Measurements from ENCODE around the gene HELT.
"Not testable (repeated sequence)": the region's sequence is repeated elsewhere in the genome, so short reads cannot be mapped to it uniquely, and the experiment has no call there.

Gene HELT, protein sequence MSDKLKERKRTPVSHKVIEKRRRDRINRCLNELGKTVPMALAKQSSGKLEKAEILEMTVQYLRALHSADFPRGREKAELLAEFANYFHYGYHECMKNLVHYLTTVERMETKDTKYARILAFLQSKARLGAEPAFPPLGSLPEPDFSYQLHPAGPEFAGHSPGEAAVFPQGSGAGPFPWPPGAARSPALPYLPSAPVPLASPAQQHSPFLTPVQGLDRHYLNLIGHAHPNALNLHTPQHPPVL

DNA sequence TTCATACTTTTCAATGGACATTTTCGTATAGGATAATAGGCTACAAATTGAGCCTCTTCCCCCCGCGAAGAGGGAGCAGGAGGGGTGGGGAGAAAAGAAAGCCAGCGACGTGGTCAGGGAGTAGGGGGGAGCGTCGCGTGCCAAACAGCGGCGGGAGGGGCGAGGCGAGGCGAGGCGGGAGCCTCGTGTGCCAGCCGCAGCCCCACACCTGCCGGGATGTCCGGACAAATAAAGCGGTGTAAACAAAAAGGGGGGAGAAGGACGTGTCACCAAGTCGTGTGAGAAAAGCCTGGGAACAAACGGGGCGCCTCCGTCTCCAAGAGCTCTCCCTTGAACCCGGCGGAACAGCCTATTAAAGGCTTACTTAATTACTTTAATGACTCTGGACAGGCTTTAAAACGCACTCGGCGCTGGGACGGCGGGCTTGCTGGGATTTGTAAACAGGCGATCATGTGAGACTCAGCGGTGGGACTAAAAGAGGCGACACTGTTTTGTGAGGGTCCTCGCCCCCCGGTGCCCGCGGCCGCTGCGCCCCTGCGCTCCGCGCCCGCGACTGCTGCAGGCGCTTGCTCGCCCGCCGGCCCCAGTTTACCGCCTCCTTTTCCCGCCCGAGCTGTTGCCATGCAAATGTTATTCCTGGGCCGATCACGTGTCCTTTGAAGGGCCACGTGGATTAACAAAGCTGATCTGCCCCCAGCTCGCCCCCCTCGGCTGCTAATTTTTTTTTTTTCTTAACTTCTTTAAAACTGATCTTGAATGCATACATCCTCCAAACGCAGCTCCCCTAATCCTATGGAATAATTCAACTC is at the start of gene HELT:
TSS of gene HELT (plus strand) at position 527 of the 809 bp plus-strand sequence. CDS start 439 bp downstream, outside the sequence.
- H3K4me1 ChIP-seq (ENCODE audit: control insufficient read depth in 1 of 2, insufficient read depth in 1 of 2, low read depth in 1 of 2, low read length in 1 of 2) = no peaks in the 10 kb centered on the region
- H3K27me3 ChIP-seq = peaks cover 100% of the 10 kb centered on the region
- H3K27ac ChIP-seq = no peak within 1 kb of the TSS
- TF ChIP-seq, protein P1, sequence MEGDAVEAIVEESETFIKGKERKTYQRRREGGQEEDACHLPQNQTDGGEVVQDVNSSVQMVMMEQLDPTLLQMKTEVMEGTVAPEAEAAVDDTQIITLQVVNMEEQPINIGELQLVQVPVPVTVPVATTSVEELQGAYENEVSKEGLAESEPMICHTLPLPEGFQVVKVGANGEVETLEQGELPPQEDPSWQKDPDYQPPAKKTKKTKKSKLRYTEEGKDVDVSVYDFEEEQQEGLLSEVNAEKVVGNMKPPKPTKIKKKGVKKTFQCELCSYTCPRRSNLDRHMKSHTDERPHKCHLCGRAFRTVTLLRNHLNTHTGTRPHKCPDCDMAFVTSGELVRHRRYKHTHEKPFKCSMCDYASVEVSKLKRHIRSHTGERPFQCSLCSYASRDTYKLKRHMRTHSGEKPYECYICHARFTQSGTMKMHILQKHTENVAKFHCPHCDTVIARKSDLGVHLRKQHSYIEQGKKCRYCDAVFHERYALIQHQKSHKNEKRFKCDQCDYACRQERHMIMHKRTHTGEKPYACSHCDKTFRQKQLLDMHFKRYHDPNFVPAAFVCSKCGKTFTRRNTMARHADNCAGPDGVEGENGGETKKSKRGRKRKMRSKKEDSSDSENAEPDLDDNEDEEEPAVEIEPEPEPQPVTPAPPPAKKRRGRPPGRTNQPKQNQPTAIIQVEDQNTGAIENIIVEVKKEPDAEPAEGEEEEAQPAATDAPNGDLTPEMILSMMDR (IDR thresholded peaks at IDR 0.05) = no peak
- H3K9me3 ChIP-seq = no peaks in the 10 kb centered on the region
- H3K4me3 ChIP-seq (ENCODE audit: low read depth in 1 of 2, low read length in 1 of 2) = no peak within 1 kb of the TSS
- H3K36me3 ChIP-seq = no peaks in the 10 kb centered on the region

DNA sequence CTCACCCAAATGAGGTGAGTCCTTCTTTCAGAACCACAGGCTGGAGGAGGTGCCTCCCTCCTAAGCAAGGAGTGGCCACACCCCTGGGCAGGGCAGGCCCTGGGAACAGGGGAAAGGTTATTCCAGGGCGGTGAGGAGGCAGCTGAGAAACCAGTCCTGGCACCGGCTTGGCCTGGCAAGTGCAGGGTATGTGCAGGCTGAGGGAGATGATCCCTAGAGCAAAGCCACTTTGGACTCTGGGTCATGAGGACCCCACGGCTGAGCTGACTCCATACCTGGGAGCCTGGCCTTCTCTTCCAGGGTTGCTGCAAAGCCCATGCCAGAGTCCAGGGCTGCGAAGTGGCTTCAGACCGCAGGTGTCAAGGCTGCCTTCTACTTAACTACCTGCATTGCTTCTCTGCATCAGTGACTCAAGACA is 49.5 kb upstream of the HELT start:
- TF ChIP-seq, protein P1 (IDR thresholded peaks at IDR 0.05) = no peak
- H3K27ac ChIP-seq = no peak overlapping the region

DNA sequence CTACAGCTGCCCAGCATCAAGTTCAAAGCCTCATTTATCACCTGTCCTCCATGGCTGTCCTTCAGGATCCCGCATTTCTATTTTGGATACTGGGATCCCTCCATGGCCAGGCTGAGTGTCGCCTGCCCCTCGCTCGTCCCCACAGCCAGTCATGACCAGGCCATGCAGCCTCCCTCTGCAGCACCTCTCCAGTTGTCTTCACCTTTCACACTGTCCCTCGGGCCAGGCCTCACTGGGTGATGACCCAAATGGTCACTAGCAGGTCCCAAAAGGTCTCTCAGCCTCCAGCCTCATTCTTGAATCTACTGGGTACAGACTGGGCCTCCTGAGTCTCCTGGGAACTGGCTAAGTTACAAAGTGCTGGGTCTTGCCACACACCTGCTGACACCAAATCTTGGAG is 48.7 kb upstream of the HELT start:
- TF ChIP-seq, protein P1 (IDR thresholded peaks at IDR 0.05) = no peak
- H3K4me3 ChIP-seq (ENCODE audit: low read depth in 1 of 2, low read length in 1 of 2) = no peak overlapping the region
- H3K36me3 ChIP-seq = no peaks in the 10 kb centered on the region

More for the DNA sequence above, 49.5 kb upstream of the HELT start:
- Histone ChIP-seq H3K4me3 (ENCODE audit: low read depth in 1 of 2, low read length in 1 of 2) (no peak overlapping the region), H3K4me1 (ENCODE audit: control insufficient read depth in 1 of 2, insufficient read depth in 1 of 2, low read depth in 1 of 2, low read length in 1 of 2) (peaks cover 0 to 7% of the 10 kb centered on the region in 2 experiments), H3K9me3 (no peaks in the 10 kb centered on the region), H3K36me3 (no peaks in the 10 kb centered on the region), H3K27me3 (no peaks in the 10 kb centered on the region)

DNA sequence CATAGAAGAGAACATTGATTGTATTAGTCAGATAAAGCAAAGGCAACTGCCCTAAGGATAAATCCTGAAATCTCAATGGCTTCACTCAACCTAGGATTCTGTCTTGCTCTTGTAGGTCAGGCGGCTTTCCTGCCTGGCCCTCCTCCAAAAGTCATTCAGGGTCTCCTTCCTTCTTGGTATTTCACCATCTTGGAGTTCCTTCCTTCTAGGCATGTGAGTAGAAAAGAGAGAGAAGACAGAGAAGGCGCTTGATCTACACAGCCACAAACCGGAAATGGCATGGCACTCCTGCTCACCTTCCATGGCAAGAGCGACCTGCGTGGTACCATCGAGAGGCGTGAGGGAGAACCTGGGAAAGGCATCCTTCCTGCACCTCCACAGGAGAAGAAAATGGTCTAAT is 45.3 kb upstream of the HELT start:
- H3K36me3 ChIP-seq = no peaks in the 10 kb centered on the region
- H3K4me1 ChIP-seq (ENCODE audit: control insufficient read depth in 1 of 2, insufficient read depth in 1 of 2, low read depth in 1 of 2, low read length in 1 of 2) = peaks cover 0 to 7% of the 10 kb centered on the region in 2 experiments
- H3K4me3 ChIP-seq (ENCODE audit: low read depth in 1 of 2, low read length in 1 of 2) = no peak overlapping the region
- H3K9me3 ChIP-seq = no peaks in the 10 kb centered on the region
- TF ChIP-seq, protein P1 (IDR thresholded peaks at IDR 0.05) = no peak
- no peaks in the 10 kb centered on the region for H3K27me3 ChIP-seq
- H3K27ac ChIP-seq = no peak overlapping the region

More for the DNA sequence above, 48.7 kb upstream of the HELT start:
- peaks cover 0 to 7% of the 10 kb centered on the region in 2 experiments for H3K4me1 ChIP-seq (ENCODE audit: control insufficient read depth in 1 of 2, insufficient read depth in 1 of 2, low read depth in 1 of 2, low read length in 1 of 2)
- H3K27ac ChIP-seq = no peak overlapping the region
- H3K27me3 ChIP-seq = no peaks in the 10 kb centered on the region
- no peaks in the 10 kb centered on the region for H3K9me3 ChIP-seq

DNA sequence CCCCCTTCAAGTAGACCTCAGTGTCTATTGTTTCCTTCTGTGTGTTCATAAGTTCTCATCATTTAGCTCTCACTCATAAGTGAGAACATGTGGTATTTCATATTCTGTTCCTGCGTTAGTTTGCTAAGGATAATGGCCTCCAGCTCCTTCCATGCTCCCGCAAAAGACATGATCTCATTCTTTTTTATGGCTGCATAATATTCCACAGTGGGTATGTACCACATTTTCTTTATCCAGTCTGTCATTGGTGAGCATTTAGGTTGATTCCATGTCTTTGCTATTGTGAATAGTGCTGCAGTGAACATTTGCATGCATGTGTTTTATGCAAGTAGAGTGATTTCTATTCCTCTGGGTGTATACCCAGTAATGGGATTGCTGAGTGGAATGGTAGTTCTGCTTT is 41.9 kb upstream of the HELT start:
- H3K36me3 ChIP-seq; H3K9me3 ChIP-seq; H3K4me3 ChIP-seq (ENCODE audit: low read depth in 1 of 2, low read length in 1 of 2); H3K27me3 ChIP-seq; H3K27ac ChIP-seq: not testable (repeated sequence)
- peaks cover 9 to 21% of the 10 kb centered on the region in 2 experiments for H3K4me1 ChIP-seq (ENCODE audit: control insufficient read depth in 1 of 2, insufficient read depth in 1 of 2, low read depth in 1 of 2, low read length in 1 of 2)

DNA sequence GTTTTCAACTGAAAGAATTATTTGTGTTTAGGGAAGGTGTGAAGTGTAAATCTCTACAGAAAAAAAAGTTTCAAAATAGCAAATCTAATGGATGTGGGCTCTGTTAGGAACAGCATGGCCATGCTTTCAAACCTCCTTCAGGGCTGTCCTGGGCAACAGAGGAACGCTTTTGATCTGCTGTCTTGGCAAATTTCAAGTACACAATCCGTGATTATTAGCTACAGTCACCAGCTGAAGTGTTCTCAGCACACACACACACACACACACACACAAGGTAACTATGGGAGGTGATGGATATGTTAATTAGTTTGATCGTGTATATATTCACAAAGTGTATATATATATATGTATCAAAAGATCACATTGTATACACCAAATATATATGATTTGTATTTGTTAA is 40.5 kb upstream of the HELT start:
- Histone ChIP-seq H3K27ac (no peak overlapping the region), H3K9me3 (no peaks in the 10 kb centered on the region), H3K36me3 (no peaks in the 10 kb centered on the region), H3K4me3 (ENCODE audit: low read depth in 1 of 2, low read length in 1 of 2) (no peak overlapping the region), H3K4me1 (ENCODE audit: control insufficient read depth in 1 of 2, insufficient read depth in 1 of 2, low read depth in 1 of 2, low read length in 1 of 2) (peaks cover 9 to 24% of the 10 kb centered on the region in 2 experiments), H3K27me3 (no peaks in the 10 kb centered on the region)
- TF ChIP-seq, protein P1 (IDR thresholded peaks at IDR 0.05) = no peak
